Measurements from ENCODE around the gene MINDY4B. TPM values are rescaled to one million over a fixed set of nuclear protein-coding genes. Genes with fewer than 3 reads are reported as not detected.

The MINDY4B gene
- not detected in 2 replicates for total RNA-seq

GRCh38 chr3:150905339-150905738 lies at the start of gene MINDY4B:
Gene MINDY4B (minus strand): TSS chr3:150905439. CDS start chr3:150905439, 0 bp downstream.

Other genes starting within 250 kb of the MINDY4B start
- gene ERICH6, start 201.5 kb downstream of the MINDY4B start, total RNA-seq = 0.39 TPM in 1 of 2 replicates, not detected in the other
- gene SIAH2, start 142.3 kb downstream of the MINDY4B start, total RNA-seq = 21.1 and 22.6 TPM in 2 replicates
- gene CLRN1, start 67.3 kb upstream of the MINDY4B start, total RNA-seq = not detected in 2 replicates
- 2.6 and 2.8 TPM in 2 replicates for gene MED12L, start 180.2 kb upstream of the MINDY4B start, total RNA-seq